ENCODE results near the gene SYNPR. TPM values are rescaled to one million over a fixed set of nuclear protein-coding genes. Genes with fewer than 3 reads are reported as not detected.
A peak's percentile ranks its signal among the peaks of the same experiment; 100 is the strongest.

Gene SYNPR
- total RNA-seq, 1 experiment from 2014 or later, result 0.17 TPM

DNA sequence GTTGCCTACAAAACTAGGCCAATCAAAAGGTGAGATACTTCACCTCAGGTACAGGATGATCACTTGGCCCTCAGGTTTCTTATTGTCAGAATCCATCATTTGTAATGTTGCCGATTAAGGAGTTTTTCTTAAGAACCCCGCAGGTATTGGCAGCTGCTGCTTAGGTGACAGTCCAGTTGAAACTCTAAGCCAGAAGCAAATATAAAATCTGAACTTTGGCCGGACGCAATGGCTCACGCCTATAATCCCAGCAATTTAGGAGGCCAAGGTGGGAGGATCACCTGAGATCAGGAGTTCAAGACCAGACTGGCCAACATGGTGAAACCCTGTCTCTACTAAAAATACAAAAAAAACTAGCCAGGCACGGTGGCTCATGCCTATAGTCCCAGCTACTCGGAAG lies 331.3 kb downstream of the SYNPR start:
- Histone ChIP-seq H2AFZ (ENCODE audit: low read length) (no peak overlapping the region), H3K4me2 (ENCODE audit: insufficient read depth, insufficient read length, low read length) (no peak overlapping the region), H3K27ac (ENCODE audit: insufficient read length, low read depth, low read length) (no peak overlapping the region), H3K4ac (ENCODE audit: low read depth, low read length) (no peak overlapping the region), H4K8ac (replicated peaks; ENCODE audit: insufficient read length, low read depth, low read length) (no peak overlapping the region), H3K23me2 (ENCODE audit: insufficient read length, low read depth, low read length, poor library complexity, severe bottlenecking) (no peaks in the 10 kb centered on the region), H2BK20ac (ENCODE audit: low read depth, low read length, poor library complexity, severe bottlenecking) (no peak overlapping the region), H3K79me1 (ENCODE audit: insufficient read depth, low read depth, low read length, poor library complexity, severe bottlenecking) (no peaks in the 10 kb centered on the region), H3K79me2 (ENCODE audit: insufficient read depth, low read length) (no peaks in the 10 kb centered on the region), H3K18ac (ENCODE audit: insufficient read length, low read depth, low read length) (no peak overlapping the region), H4K91ac (ENCODE audit: insufficient read length, low read depth, low read length) (no peak overlapping the region), H3K14ac (ENCODE audit: insufficient read depth, low read length) (no peak overlapping the region), H2BK15ac (ENCODE audit: low read depth, low read length) (no peak overlapping the region), H3K56ac (ENCODE audit: insufficient read length, low read depth, low read length) (no peak overlapping the region), H3K9me3 (ENCODE audit: control insufficient read depth, low read depth, low read length) (no peaks in the 10 kb centered on the region), H3K9ac (ENCODE audit: extremely low read depth, insufficient read length, low read length) (no peak overlapping the region), H3T11ph (ENCODE audit: low read length) (no peak overlapping the region), H2BK5ac (ENCODE audit: insufficient read length, low read length) (no peak overlapping the region), H4K5ac (ENCODE audit: insufficient read length, low read depth, low read length) (no peak overlapping the region), H2BK12ac (ENCODE audit: insufficient read length, low read depth, low read length) (no peak overlapping the region), H2AK5ac (ENCODE audit: insufficient read length, low read length) (no peak overlapping the region), H2BK120ac (ENCODE audit: low read depth, low read length, poor library complexity, severe bottlenecking) (no peak overlapping the region), H4K20me1 (ENCODE audit: control insufficient read depth, insufficient read depth, insufficient read length) (no peaks in the 10 kb centered on the region), H3K23ac (ENCODE audit: insufficient read length, low read depth, low read length) (no peak overlapping the region), H3K4me1 (ENCODE audit: insufficient read depth, low read length) (no peaks in the 10 kb centered on the region), H3K27me3 (ENCODE audit: insufficient read depth, low read length) (no peaks in the 10 kb centered on the region)
- H3K4me3 Mint-ChIP-seq, result no peak overlapping the region
- H3K27me3 Mint-ChIP-seq (ENCODE audit: low read depth), result no peaks in the 10 kb centered on the region
- H3K9me3 Mint-ChIP-seq, result no peaks in the 10 kb centered on the region
- no peak for TF ChIP-seq CTCF (conservative IDR thresholded peaks at IDR 0.05)
- H3K36me3 Mint-ChIP-seq (ENCODE audit: insufficient read depth in 1 of 3, low read depth in 3 of 3), result no peaks in the 10 kb centered on the region
- no peak for DNase-seq
- peak overlapping the region in 1 of 3 experiments; percentile 42; a peak in 2 of 7 replicates for H3K27ac Mint-ChIP-seq
- H3K4me1 Mint-ChIP-seq, result peaks cover 3 to 10% of the 10 kb centered on the region in 2 experiments
- no CpG with 5 or more reads among the region's 7 CpGs for WGBS (ENCODE audit: extremely low coverage, insufficient read length, low lambda C conversion rate)

Data from H9 (cell line).